HG02943 (cell line): ENCODE data around the gene MID1IP1.

Experiments used
- ATAC-seq: cut with Tn5 transposase; IDR thresholded peaks from one replicate; pipeline ENCODE4 v1.9.1; 2021; ENCODE audit warnings: mild to moderate bottlenecking, low read depth, moderate library complexity; ENCODE audit not compliant: unreplicated experiment

MID1IP1 gene

GRCh38 chrX:38800981-38801845 lies at the start of gene MID1IP1:
TSS of gene MID1IP1 (plus strand) at chrX:38801459. CDS start at chrX:38804947, 3,488 bp downstream.
- ATAC-seq = peak; percentile 43

DNA sequence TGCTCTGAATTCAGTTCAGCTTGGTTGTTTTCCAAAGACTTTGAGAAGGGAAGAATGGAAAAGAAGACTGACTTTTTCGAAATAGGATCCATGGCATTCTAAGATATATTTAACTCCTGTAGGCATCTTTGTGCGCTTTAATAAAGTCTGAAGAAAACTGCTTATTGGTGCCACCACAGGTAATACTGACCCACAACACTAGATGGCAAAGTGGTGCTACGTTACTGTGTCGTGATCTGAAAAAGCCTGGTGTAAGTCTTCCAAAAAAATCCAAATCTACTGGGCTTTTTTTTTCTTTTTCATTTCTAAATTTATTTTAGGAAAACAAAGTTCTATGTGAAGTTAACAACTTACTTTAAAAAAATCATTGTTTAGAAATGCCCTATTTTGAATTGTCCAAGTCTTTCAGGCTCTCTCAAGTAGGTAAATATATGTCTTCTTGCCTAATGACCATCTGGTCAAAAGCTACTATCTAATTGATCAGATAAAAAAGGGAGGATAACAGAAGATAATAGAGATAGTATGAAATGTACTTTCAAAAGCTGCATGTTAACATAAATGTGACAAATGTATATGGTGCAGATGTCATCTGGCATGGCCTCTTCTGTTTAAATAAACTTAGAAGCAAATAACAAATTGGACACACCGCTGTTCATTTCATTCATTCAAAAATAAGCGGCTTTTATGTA lies 47.0 kb upstream of the MID1IP1 start:
- ATAC-seq = no peak

DNA sequence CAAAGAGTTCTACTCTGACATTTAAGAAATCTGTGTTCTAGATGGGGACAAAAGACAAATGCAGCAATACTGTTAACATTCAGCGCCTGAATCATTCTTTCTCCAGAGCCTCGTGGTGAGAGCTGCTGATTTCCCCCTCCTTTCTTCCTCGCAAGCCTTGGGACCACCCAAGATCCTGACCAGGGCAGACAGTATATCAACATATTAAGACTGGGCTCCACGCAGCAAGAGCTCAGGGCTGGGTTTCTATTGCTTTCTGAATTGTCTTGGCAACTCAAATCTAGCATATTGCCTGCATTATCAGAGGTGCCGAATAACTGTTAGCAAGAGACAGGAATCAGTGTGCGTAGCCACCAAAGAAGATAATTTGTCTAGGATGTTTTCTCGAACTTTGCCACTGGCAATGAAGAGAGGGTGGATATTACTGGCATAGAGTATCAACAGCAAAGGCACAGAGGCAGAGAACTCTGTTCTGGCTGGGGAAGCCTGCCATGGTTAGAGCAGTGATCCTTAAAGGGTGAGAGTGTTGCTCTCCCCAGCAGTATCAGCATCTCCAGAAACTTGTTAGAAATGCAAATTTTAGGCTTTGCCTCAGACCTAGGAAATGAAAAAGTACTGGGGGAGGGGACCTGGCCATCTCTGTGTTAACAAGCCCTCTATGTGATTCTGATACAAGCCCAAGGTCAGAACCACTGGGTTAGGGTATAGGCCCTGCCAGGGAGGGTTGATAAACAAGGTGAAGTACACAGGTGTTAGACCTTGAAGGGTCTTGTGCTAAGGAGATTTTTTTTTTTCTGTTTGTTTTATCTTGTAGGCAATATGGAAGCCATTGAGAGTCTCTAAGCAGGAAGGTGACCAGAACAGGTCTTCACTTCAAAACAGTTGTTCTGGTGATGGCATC lies 46.2 kb upstream of the MID1IP1 start:
- no peak for ATAC-seq

DNA sequence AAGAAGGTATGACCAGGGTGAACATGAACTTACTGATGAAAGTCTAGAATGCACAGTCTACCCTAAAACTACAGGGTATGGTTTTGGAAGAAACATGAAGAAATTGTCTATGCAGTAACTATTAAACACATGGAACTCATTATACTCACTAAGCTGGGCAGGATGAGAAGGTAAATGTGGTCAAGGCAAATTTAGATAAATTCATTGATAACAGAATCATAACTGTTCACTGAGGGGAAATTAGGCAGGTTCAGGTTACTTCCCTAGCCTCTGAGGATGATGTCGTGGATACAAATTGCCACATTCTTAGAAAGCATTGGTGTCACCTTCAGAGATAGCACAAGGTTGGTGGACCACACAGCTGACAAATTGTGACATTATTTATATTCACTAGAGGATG lies 40.4 kb upstream of the MID1IP1 start:
- ATAC-seq = no peak

- no peak for ATAC-seq
These were observed 33.2 kb upstream of the MID1IP1 start for GRCh38 chrX:38768079-38768478.

DNA sequence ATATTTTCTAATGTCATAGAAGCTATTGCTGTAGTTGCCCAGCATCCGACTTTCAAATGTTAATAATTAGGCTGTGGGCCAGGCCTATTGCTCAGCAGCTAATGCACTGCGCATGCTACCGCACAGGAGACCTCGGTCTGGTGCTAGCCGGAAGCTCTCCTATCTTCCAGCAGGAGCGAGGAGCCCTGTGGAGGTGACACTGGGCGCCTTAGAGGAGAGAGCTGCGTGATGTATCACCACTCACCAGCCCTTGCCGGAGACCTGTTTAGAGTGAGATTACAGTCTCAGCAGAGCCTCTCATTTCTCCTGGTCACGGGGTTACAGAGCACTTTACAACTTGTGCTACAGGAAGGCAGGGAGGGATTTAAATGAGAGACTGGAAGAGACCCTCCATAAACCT lies 31.1 kb upstream of the MID1IP1 start:
- no peak for ATAC-seq

GRCh38 chrX:38774249-38774648 lies 27.0 kb upstream of the MID1IP1 start:
- ATAC-seq = no peak

DNA sequence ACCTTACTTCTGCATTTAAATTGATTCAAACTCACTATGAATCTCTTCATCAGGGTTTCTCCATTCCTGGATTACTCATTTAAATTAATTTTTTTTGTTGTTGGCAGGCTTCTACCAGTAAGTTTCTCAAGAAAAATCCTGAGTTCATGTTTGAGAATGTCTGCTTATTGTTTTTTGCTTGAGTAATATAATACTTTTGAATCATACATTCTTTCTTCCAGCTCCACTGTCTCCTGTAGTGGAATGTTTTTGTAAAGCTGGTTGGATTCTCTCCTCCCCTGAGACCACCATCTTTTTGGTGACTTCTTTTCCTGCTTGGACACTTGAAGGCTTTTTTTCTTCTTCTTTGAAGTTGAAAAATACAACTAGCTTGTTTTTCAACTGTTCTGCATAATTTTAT lies 4.3 kb upstream of the MID1IP1 start:
- no peak for ATAC-seq

GRCh38 chrX:38798956-38799355 lies 2.3 kb upstream of the MID1IP1 start:
- ATAC-seq = no peak

DNA sequence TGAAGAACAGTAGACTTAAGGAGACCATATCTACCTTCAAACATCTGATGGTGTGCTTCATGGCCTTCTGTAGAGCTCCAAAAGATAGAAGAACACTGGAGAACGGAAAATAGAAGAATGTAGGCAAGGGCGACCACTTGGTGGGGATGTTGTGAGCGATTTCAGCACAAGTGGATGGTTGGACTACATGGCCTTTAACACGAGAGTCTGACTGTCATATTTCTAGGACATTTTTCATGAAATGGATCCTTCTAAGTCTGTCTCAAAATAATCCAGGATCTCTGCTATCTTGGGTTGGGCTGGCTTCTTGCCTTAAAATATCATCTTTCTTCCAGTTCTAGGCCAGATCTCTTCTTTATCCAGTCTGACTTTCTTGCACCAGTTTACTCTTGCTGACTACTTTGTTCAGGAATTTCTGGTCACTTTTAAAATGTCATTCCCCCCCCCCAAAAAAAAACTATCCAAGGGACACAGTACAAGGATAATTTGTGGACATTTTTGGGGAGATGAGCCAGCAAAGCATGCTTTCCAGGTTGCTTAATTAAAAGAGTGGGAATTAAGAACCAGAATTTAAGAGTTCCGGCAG lies 1.2 kb upstream of the MID1IP1 start:
- ATAC-seq = no peak

DNA sequence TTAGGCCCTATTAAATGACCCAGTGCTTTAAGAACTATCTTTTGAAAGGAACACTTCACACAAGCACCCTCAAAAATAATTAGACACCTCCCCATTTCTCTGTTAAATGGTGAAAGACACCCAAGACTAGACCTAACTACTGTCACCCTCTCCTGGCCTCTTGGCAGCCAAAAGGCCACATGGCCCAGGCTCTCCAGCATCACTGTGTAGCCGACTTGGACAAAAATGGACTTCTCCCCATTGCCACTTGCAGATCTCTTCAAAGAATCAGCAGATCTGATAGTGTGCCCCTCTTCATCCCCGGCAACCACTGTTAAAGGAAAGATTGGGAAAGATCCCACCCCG lies 2.0 kb downstream of the MID1IP1 start:
- ATAC-seq = no peak

GRCh38 chrX:38803588-38804431 lies 2.6 kb downstream of the MID1IP1 start:
- peak; percentile 53 for ATAC-seq

- no peak for ATAC-seq
These were observed 3.1 kb downstream of the MID1IP1 start for GRCh38 chrX:38804432-38804681.

DNA sequence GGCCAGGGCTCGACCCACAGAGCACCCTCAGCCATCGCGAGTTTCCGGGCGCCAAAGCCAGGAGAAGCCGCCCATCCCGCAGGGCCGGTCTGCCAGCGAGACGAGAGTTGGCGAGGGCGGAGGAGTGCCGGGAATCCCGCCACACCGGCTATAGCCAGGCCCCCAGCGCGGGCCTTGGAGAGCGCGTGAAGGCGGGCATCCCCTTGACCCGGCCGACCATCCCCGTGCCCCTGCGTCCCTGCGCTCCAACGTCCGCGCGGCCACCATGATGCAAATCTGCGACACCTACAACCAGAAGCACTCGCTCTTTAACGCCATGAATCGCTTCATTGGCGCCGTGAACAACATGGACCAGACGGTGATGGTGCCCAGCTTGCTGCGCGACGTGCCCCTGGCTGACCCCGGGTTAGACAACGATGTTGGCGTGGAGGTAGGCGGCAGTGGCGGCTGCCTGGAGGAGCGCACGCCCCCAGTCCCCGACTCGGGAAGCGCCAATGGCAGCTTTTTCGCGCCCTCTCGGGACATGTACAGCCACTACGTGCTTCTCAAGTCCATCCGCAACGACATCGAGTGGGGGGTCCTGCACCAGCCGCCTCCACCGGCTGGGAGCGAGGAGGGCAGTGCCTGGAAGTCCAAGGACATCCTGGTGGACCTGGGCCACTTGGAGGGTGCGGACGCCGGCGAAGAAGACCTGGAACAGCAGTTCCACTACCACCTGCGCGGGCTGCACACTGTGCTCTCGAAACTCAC lies 3.6 kb downstream of the MID1IP1 start:
- ATAC-seq = no peak

DNA sequence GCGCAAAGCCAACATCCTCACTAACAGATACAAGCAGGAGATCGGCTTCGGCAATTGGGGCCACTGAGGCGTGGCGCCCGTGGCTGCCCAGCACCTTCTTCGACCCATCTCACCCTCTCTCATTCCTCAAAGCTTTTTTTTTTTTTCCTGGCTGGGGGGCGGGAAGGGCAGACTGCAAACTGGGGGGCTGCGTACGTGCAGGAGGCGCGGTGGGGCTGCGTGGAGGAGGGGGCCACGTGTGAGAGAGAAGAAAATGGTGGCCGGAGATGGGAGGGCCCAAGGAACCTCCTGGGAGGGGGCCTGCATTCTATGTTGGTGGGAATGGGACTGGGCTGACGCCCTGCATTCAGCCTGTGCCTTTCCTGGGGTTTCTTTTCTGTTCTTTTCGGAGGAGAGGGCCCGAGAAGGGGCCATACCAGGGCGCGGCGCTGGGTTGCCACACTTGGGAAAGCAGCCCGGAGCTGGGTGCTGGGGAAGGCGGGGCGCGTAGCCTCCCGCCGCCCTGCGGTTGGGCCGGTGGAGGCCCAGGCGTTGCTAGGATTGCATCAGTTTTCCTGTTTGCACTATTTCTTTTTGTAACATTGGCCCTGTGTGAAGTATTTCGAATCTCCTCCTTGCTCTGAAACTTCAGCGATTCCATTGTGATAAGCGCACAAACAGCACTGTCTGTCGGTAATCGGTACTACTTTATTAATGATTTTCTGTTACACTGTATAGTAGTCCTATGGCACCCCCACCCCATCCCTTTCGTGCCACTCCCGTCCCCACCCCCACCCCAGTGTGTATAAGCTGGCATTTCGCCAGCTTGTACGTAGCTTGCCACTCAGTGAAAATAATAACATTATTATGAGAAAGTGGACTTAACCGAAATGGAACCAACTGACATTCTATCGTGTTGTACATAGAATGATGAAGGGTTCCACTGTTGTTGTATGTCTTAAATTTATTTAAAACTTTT lies 4.5 kb downstream of the MID1IP1 start:
- no peak for ATAC-seq

DNA sequence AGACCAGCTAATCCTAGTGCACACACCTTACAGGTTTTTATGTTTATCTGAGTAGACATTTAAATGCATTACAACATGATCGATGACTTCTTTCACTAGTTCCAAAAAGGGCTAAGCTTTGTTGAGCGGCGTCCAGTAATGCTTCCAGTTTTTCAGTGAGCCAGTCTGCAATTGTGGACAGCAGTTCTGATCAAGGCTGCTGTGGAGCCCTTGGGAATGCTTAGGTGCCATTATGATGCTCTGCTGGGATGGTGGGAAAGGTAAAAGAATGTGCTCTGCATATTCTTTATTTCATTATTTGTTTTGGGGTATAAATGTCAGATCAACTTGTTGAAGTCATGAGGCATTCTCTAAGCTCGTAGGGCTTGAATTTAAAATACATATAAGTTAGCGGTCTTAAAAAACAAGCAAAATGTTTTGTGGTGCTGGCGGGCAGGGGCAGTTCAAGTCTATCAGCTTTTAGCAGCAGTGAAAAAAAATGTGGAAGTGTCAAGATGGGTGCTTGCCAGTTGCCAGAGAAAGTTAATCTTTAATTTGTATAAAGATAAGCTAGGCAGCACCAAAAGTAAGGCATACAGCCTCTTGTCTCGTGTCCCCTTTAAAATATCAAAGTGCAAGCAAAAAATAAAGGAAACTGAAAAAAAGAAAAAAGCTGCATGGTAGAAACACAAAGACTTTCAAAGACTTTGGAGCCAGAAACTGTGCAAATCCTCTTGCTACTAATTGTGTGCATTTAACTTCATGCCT lies 5.8 kb downstream of the MID1IP1 start:
- ATAC-seq = no peak

GRCh38 chrX:38807873-38808272 lies 6.6 kb downstream of the MID1IP1 start:
- ATAC-seq = no peak
